IPS-15b (cell line): ENCODE data around the gene GSTT4.
"Not testable (repeated sequence)": the region's sequence is repeated elsewhere in the genome, so short reads cannot be mapped to it uniquely, and the experiment has no call there.

Experiments
- H3K27me3 ChIP-seq: one replicate; pipeline ENCODE4 v1.6.1; 2013; ENCODE audit warnings: low read length; ENCODE audit not compliant: control insufficient read depth, insufficient read depth
- H3K36me3 ChIP-seq: one replicate; pipeline ENCODE4 v1.6.1; 2013; ENCODE audit warnings: low read length; ENCODE audit not compliant: control insufficient read depth, insufficient read depth
- H3K4me1 ChIP-seq: one replicate; pipeline ENCODE4 v1.6.1; 2013; ENCODE audit warnings: mild to moderate bottlenecking, low read length; ENCODE audit not compliant: control insufficient read depth, insufficient read depth
- H3K4me3 ChIP-seq: one replicate; pipeline ENCODE4 v1.5.1; 2013; ENCODE audit warnings: low read depth, low read length
- H3K9ac ChIP-seq: one replicate; pipeline ENCODE4 v1.6.1; 2013; ENCODE audit warnings: low read depth, mild to moderate bottlenecking, low read length
- H3K9me3 ChIP-seq: one replicate; pipeline ENCODE4 v1.6.1; 2013; ENCODE audit warnings: mild to moderate bottlenecking, low read length; ENCODE audit not compliant: control insufficient read depth, insufficient read depth

GSTT4 gene

GRCh38 chr22:23980567-23980966, 24.7 kb downstream of the GSTT4 start:
- H3K9me3 ChIP-seq, H3K9ac ChIP-seq, H3K36me3 ChIP-seq, H3K4me1 ChIP-seq, H3K27me3 ChIP-seq, H3K4me3 ChIP-seq: not testable (repeated sequence)

GRCh38 chr22:23979557-23980240, 25.6 kb downstream of the GSTT4 start, which contains the start of gene GSTT2:
TSS of gene GSTT2 (plus strand) at chr22:23980134.
- H3K4me1 ChIP-seq, H3K9me3 ChIP-seq, H3K9ac ChIP-seq, H3K36me3 ChIP-seq, H3K4me3 ChIP-seq, H3K27me3 ChIP-seq: not testable (repeated sequence)

GRCh38 chr22:23977304-23977703, 27.9 kb downstream of the GSTT4 start:
- H3K4me3 ChIP-seq, H3K27me3 ChIP-seq, H3K36me3 ChIP-seq, H3K4me1 ChIP-seq, H3K9me3 ChIP-seq, H3K9ac ChIP-seq: not testable (repeated sequence)

- H3K27me3 ChIP-seq, H3K9ac ChIP-seq, H3K9me3 ChIP-seq, H3K36me3 ChIP-seq, H3K4me3 ChIP-seq, H3K4me1 ChIP-seq: not testable (repeated sequence)
These were observed 30.4 kb downstream of the GSTT4 start for GRCh38 chr22:23974836-23975352.

- H3K4me3 ChIP-seq, H3K36me3 ChIP-seq, H3K27me3 ChIP-seq, H3K9ac ChIP-seq, H3K4me1 ChIP-seq, H3K9me3 ChIP-seq: not testable (repeated sequence)
These were observed 30.9 kb downstream of the GSTT4 start, which contains the start of gene DDT for GRCh38 chr22:23974345-23974744. TSS of gene DDT (minus strand) at chr22:23974441. CDS start at chr22:23974414, 27 bp downstream.

- H3K36me3 ChIP-seq, H3K9ac ChIP-seq, H3K27me3 ChIP-seq, H3K4me1 ChIP-seq, H3K4me3 ChIP-seq, H3K9me3 ChIP-seq: not testable (repeated sequence)
These were observed 33.3 kb downstream of the GSTT4 start for GRCh38 chr22:23971927-23972326.

GRCh38 chr22:23970816-23971486, 34.3 kb downstream of the GSTT4 start:
- H3K4me3 ChIP-seq = no peak overlapping the region
- peaks cover 5% of the 10 kb centered on the region for H3K36me3 ChIP-seq
- no peak overlapping the region for H3K9ac ChIP-seq

GRCh38 chr22:23970201-23970641, 35.0 kb downstream of the GSTT4 start:
- H3K4me3 ChIP-seq = no peak overlapping the region
- H3K27me3 ChIP-seq = no peaks in the 10 kb centered on the region
- no peaks in the 10 kb centered on the region for H3K4me1 ChIP-seq
- H3K9me3 ChIP-seq = no peaks in the 10 kb centered on the region
- H3K9ac ChIP-seq = no peak overlapping the region
- peaks cover 5% of the 10 kb centered on the region for H3K36me3 ChIP-seq

More at GRCh38 chr22:23970816-23971486, 34.3 kb downstream of the GSTT4 start:
- Histone ChIP-seq H3K4me1 (no peaks in the 10 kb centered on the region), H3K9me3 (no peaks in the 10 kb centered on the region), H3K27me3 (no peaks in the 10 kb centered on the region)

- Histone ChIP-seq H3K9ac (no peak overlapping the region), H3K4me3 (no peak overlapping the region), H3K4me1 (no peaks in the 10 kb centered on the region), H3K27me3 (no peaks in the 10 kb centered on the region), H3K36me3 (peaks cover 5% of the 10 kb centered on the region), H3K9me3 (no peaks in the 10 kb centered on the region)
These were observed 36.2 kb downstream of the GSTT4 start for GRCh38 chr22:23969071-23969470.

- not testable (repeated sequence) for H3K27me3 ChIP-seq
These were observed 38.7 kb downstream of the GSTT4 start, which contains the start of gene DDTL for GRCh38 chr22:23966568-23966967. TSS of gene DDTL (plus strand) at chr22:23966888. CDS start at chr22:23966915, 27 bp downstream.

GRCh38 chr22:23966094-23966493, 39.2 kb downstream of the GSTT4 start:
- not testable (repeated sequence) for H3K9me3 ChIP-seq, H3K4me3 ChIP-seq, H3K4me1 ChIP-seq, H3K9ac ChIP-seq, H3K36me3 ChIP-seq, H3K27me3 ChIP-seq

More at GRCh38 chr22:23966568-23966967, 38.7 kb downstream of the GSTT4 start, which contains the start of gene DDTL:
- H3K4me1 ChIP-seq, H3K4me3 ChIP-seq, H3K36me3 ChIP-seq, H3K9ac ChIP-seq, H3K9me3 ChIP-seq: not testable (repeated sequence)
